Gastrocnemius medialis (tissue), 4 donors: ENCODE results near the gene HSD17B14.
"Not testable (repeated sequence)": the region's sequence is repeated elsewhere in the genome, so short reads cannot be mapped to it uniquely, and the experiment has no call there.

Experiments used
- CTCF ChIP-seq, 5 experiments: fragments of 450-650 bp in 3 of 5; fragments of 200-600 bp in 2 of 5; sonication (generic) in 2 of 5; IDR thresholded peaks in 4 of 5; conservative IDR thresholded peaks in 1 of 5; 1 replicate in 4 of 5; 2 replicates in 1 of 5; pipeline ENCODE4 v1.5.1; 2016 to 2019; ENCODE audit warnings: antibody characterized with exemption in 5 of 5, mild to moderate bottlenecking in 3 of 5, moderate library complexity in 3 of 5
- POLR2A ChIP-seq, 2 donors: fragments of 450-650 bp; IDR thresholded peaks; one replicate each; pipeline ENCODE4 v1.6.1; 2017; ENCODE audit warnings: antibody characterized with exemption in 2 of 2, mild to moderate bottlenecking in 2 of 2, moderate library complexity in 2 of 2

- TF ChIP-seq CTCF (IDR thresholded peaks at IDR 0.05 in 4 of 5, conservative IDR thresholded peaks at IDR 0.05 in 1 of 5); POLR2A (IDR thresholded peaks at IDR 0.05): not testable (repeated sequence)
These were observed 49.9 kb downstream of the HSD17B14 start for GRCh38 chr19:48786422-48786821.
